K562 (cell line): ENCODE data around the gene IP6K2.

ENCODE experiments used
- ARID1B ChIP-seq: fragments of 450-650 bp; IDR thresholded peaks from 2 replicates; pipeline ENCODE4 v1.6.1; 2016; ENCODE audit warnings: antibody characterized with exemption, mild to moderate bottlenecking, inconsistent platforms
- EGR1 ChIP-seq: fragments of 450-650 bp; conservative IDR thresholded peaks from 2 replicates; pipeline ENCODE4 v1.6.1; 2017; ENCODE audit warnings: mild to moderate bottlenecking
- GTF2F1 ChIP-seq: IDR thresholded peaks from 2 replicates; pipeline ENCODE4 v1.6.1; 2011; ENCODE audit warnings: low read depth, low read length, improper control_type of control experiment
- HNRNPL ChIP-seq: fragments of 200-400 bp; formaldehyde crosslinking; IDR thresholded peaks from 2 replicates; pipeline ENCODE4 v1.6.1; 2017; ENCODE audit warnings: low read depth, mild to moderate bottlenecking, low read length
- JUN ChIP-seq, 2 experiments: sonication (generic) in 1 of 2; formaldehyde crosslinking in 1 of 2; IDR thresholded peaks; 2 replicates each; pipeline versions ENCODE4 v1.6.1 to v1.8.0; 2012 to 2022; ENCODE audit warnings: borderline replicate concordance in 2 of 2, mild to moderate bottlenecking in 2 of 2, improper control_type of control experiment in 1 of 2, low read depth in 1 of 2, low read length in 1 of 2, missing genetic modification reagents in 1 of 2
- NONO ChIP-seq, 2 experiments: fragments of 200-400 bp in 1 of 2; fragments of 450-650 bp in 1 of 2; formaldehyde crosslinking in 1 of 2; IDR thresholded peaks; 2 replicates each; pipeline ENCODE4 v1.6.1; 2017; ENCODE audit warnings: low read depth in 2 of 2, mild to moderate bottlenecking in 2 of 2, moderate library complexity in 2 of 2, low read length in 1 of 2
- RAD21 ChIP-seq, 2 experiments: fragments of 250-450 bp in 1 of 2; fragments of 450-650 bp in 1 of 2; sonication (Bioruptor Pico) in 1 of 2; formaldehyde crosslinking in 1 of 2; IDR thresholded peaks in 1 of 2; conservative IDR thresholded peaks in 1 of 2; 2 replicates each; pipeline versions ENCODE4 v1.4.0 to v1.8.0; 2020 to 2022; ENCODE audit warnings: mild to moderate bottlenecking in 2 of 2, moderate library complexity in 1 of 2
- SMARCA4 ChIP-seq: fragments of 450-650 bp; IDR thresholded peaks from 2 replicates; pipeline ENCODE4 v1.6.1; 2016
- XRCC5 ChIP-seq: fragments of 200-400 bp; formaldehyde crosslinking; IDR thresholded peaks from 2 replicates; pipeline ENCODE4 v1.6.1; 2017; ENCODE audit warnings: low read depth, mild to moderate bottlenecking, low read length
- ZNF589 ChIP-seq: fragments of 200-800 bp; sonication (Bioruptor generic); IDR thresholded peaks from 2 replicates; pipeline ENCODE4 v1.6.1; 2016; ENCODE audit warnings: low read depth, missing genetic modification characterization, missing compliant biosample characterization
- TF ChIP-seq, protein P1 (sequence below), 3 experiments: IDR thresholded peaks in 2 of 3; conservative IDR thresholded peaks in 1 of 3; 2 replicates each; pipeline ENCODE4 v1.5.1; 2011 to 2012; ENCODE audit warnings: low read length in 3 of 3, mild to moderate bottlenecking in 3 of 3, control low read depth in 2 of 3, improper control_type of control experiment in 1 of 3, inconsistent platforms in 1 of 3, low read depth in 1 of 3, mixed read lengths in 1 of 3, moderate library complexity in 1 of 3; ENCODE audit not compliant: insufficient read depth in 2 of 3

DNA sequence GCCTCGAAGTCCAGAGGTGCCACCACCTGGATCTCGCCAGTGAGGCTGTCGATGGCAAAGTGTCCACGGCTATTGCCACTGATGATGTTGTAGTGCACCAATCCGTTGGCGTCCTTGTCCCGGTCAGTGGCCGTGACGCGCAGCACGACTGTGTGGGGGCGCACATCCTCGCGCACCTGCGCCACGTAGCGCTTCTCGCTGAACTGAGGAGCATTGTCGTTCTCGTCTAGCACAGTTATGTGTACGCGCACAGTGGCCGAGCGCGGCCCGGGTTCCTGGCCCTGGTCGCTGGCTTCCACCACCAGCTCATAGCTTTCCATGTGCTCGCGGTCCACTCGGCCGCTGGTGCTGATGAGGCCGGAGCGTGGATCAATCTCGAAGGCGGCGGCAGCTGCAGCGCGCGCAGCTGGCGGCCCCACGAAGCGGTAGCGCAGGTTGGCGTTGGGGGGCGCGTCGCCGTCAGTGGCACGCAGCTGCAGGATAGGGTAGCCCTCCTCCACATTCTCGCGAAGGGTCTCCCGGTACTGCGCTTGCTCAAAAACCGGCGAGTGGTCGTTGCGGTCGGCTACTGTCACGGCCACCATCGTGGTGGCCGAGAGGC lies 56.1 kb downstream of the IP6K2 start:
- TF ChIP-seq RAD21 (CRISPR knock-in tag; conservative IDR thresholded peaks at IDR 0.05 in 1 of 2, IDR thresholded peaks at IDR 0.05 in 1 of 2) (no peak), JUN (IDR thresholded peaks at IDR 0.05; ENCODE audit: borderline replicate concordance, low read depth, low read length) (no peak), JUN (CRISPR knock-in tag; IDR thresholded peaks at IDR 0.05; ENCODE audit: borderline replicate concordance) (no peak; the same call in 1 of the 2 replicates), NONO (IDR thresholded peaks at IDR 0.05; ENCODE audit: low read depth in 2 of 2, low read length in 1 of 2) (no peak), XRCC5 (no peak), HNRNPL (no peak), SMARCA4 (no peak), GTF2F1 (no peak), ARID1B (no peak), EGR1 (no peak), ZNF589 (CRISPR knock-in tag) (no peak)
- TF ChIP-seq, protein P1, sequence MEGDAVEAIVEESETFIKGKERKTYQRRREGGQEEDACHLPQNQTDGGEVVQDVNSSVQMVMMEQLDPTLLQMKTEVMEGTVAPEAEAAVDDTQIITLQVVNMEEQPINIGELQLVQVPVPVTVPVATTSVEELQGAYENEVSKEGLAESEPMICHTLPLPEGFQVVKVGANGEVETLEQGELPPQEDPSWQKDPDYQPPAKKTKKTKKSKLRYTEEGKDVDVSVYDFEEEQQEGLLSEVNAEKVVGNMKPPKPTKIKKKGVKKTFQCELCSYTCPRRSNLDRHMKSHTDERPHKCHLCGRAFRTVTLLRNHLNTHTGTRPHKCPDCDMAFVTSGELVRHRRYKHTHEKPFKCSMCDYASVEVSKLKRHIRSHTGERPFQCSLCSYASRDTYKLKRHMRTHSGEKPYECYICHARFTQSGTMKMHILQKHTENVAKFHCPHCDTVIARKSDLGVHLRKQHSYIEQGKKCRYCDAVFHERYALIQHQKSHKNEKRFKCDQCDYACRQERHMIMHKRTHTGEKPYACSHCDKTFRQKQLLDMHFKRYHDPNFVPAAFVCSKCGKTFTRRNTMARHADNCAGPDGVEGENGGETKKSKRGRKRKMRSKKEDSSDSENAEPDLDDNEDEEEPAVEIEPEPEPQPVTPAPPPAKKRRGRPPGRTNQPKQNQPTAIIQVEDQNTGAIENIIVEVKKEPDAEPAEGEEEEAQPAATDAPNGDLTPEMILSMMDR (IDR thresholded peaks at IDR 0.05 in 2 of 3, conservative IDR thresholded peaks at IDR 0.05 in 1 of 3; ENCODE audit: insufficient read depth in 2 of 3, low read depth in 1 of 3, low read length in 3 of 3): no peak
